GM23338 (cell line): ENCODE data around the gene B4GAT1. TPM values are rescaled to one million over a fixed set of nuclear protein-coding genes. Genes with fewer than 3 reads are reported as not detected.
A peak's percentile ranks its signal among the peaks of the same experiment; 100 is the strongest.
"Not testable (repeated sequence)": the region's sequence is repeated elsewhere in the genome, so short reads cannot be mapped to it uniquely, and the experiment has no call there.

Experiments used
- ATAC-seq: fragments of 200-7000 bp; cut with Tn5 transposase; 3 replicates; pipeline ENCODE4 v1.9.1; 2020
- DNase-seq: peaks from one replicate; pipeline ENCODE4 v3.0.0-alpha.2; 2015; ENCODE audit warnings: low spot score
- H2AFZ ChIP-seq: fragments of 200-600 bp; sonication (generic); 2 replicates; pipeline ENCODE4 v1.8.0; 2016; ENCODE audit warnings: antibody characterized with exemption, mild to moderate bottlenecking, moderate library complexity
- H3F3A ChIP-seq: fragments of 200-600 bp; sonication (generic); replicated peaks from 2 replicates; pipeline ENCODE4 v1.8.0; 2017; ENCODE audit warnings: antibody characterized with exemption, mixed run types, low read depth
- H3K27ac ChIP-seq: fragments of 200-600 bp; sonication (generic); 2 replicates; pipeline ENCODE4 v1.6.1; 2016; ENCODE audit warnings: low read depth
- H3K27me3 ChIP-seq: fragments of 200-600 bp; sonication (generic); 2 replicates; pipeline ENCODE4 v1.8.0; 2016; ENCODE audit warnings: mild to moderate bottlenecking, mixed run types, moderate library complexity; ENCODE audit not compliant: insufficient read depth
- H3K36me3 ChIP-seq: fragments of 200-600 bp; sonication (generic); 2 replicates; pipeline ENCODE4 v1.8.0; 2016; ENCODE audit warnings: mild to moderate bottlenecking; ENCODE audit not compliant: insufficient read depth
- H3K4me1 ChIP-seq: fragments of 200-600 bp; sonication (generic); 2 replicates; pipeline ENCODE4 v1.8.0; 2016; ENCODE audit warnings: mild to moderate bottlenecking, moderate library complexity; ENCODE audit not compliant: insufficient read depth
- H3K4me2 ChIP-seq: fragments of 200-600 bp; sonication (generic); 2 replicates; pipeline ENCODE4 v1.7.1; 2017; ENCODE audit warnings: mixed run types
- H3K4me3 ChIP-seq: fragments of 200-600 bp; sonication (generic); 2 replicates; pipeline ENCODE4 v1.6.1; 2016; ENCODE audit warnings: mixed run types
- H3K79me2 ChIP-seq: fragments of 200-600 bp; sonication (generic); replicated peaks from 2 replicates; pipeline ENCODE4 v1.8.0; 2017; ENCODE audit warnings: mild to moderate bottlenecking; ENCODE audit not compliant: insufficient read depth
- H3K9me2 ChIP-seq: fragments of 200-600 bp; sonication (generic); 2 replicates; pipeline ENCODE4 v1.8.0; 2017; ENCODE audit not compliant: insufficient read depth
- H4K20me1 ChIP-seq: fragments of 200-600 bp; sonication (generic); replicated peaks from 2 replicates; pipeline ENCODE4 v1.8.0; 2017; ENCODE audit warnings: mild to moderate bottlenecking; ENCODE audit not compliant: insufficient read depth
- H3K27ac Mint-ChIP-seq: 2 replicates; pipeline ENCODE4 v1.8.0; 2020; ENCODE audit warnings: inconsistent platforms, mild to moderate bottlenecking, moderate library complexity, mixed read lengths
- H3K27me3 Mint-ChIP-seq: 3 replicates; pipeline ENCODE4 v1.8.0; 2022; ENCODE audit warnings: low read depth, mild to moderate bottlenecking, moderate library complexity, mixed read lengths, inconsistent platforms; ENCODE audit not compliant: insufficient read depth, poor library complexity
- H3K36me3 Mint-ChIP-seq: 3 replicates; pipeline ENCODE4 v1.8.0; 2021; ENCODE audit warnings: low read depth, mild to moderate bottlenecking, inconsistent platforms, moderate library complexity, mixed read lengths
- H3K4me1 Mint-ChIP-seq: 3 replicates; pipeline ENCODE4 v1.8.0; 2020; ENCODE audit warnings: mild to moderate bottlenecking, inconsistent platforms, mixed read lengths
- H3K4me3 Mint-ChIP-seq: 3 replicates; pipeline ENCODE4 v1.8.0; 2021; ENCODE audit warnings: moderate library complexity, mild to moderate bottlenecking, inconsistent platforms, mixed read lengths
- H3K9me3 Mint-ChIP-seq: 3 replicates; pipeline ENCODE4 v1.8.0; 2020; ENCODE audit warnings: moderate library complexity, mild to moderate bottlenecking, inconsistent platforms, mixed read lengths
- NANOG ChIP-seq: IDR thresholded peaks from 2 replicates; pipeline ENCODE4 v1.6.1; 2016; ENCODE audit warnings: antibody characterized with exemption, borderline replicate concordance
- ZNF331 ChIP-seq: fragments of 250-450 bp; sonication (Bioruptor Pico); IDR thresholded peaks from 2 replicates; pipeline ENCODE4 v1.5.0; 2020; ENCODE audit warnings: low read depth, mild to moderate bottlenecking, moderate library complexity
- polyA plus RNA-seq: library from polyadenylated mRNA; unstranded; fragments of >200 nt; fragmentation: Nextera tagmentation; extraction: Ambion mirVana; gene quantifications from 2 replicates; pipeline ENCODE4 v1.2.1, GENCODE V29; 2016
- total RNA-seq: library from RNA; depleted of rRNA; stranded (reverse); fragments of >200 nt; shearing (Covaris generic); gene quantifications from 2 replicates; pipeline ENCODE4 v1.2.3, GENCODE V29; 2014
- TF ChIP-seq, protein P1 (sequence below), 2 experiments: fragments of 200-600 bp in 1 of 2; sonication (generic) in 1 of 2; conservative IDR thresholded peaks; 2 replicates each; pipeline versions ENCODE4 v1.5.1 to v1.6.1; 2016 to 2017; ENCODE audit warnings: antibody characterized with exemption in 2 of 2, low read depth in 2 of 2, mild to moderate bottlenecking in 2 of 2, moderate library complexity in 1 of 2
- TF ChIP-seq, protein P2 (sequence below): fragments of 250-450 bp; sonication (Bioruptor Pico); IDR thresholded peaks from 2 replicates; pipeline ENCODE4 v1.5.0; 2020; ENCODE audit warnings: mild to moderate bottlenecking, moderate library complexity
- TF ChIP-seq, protein P3 (sequence below): IDR thresholded peaks from one replicate; pipeline ENCODE4 v1.6.1; 2018; ENCODE audit warnings: antibody characterized with exemption; ENCODE audit not compliant: unreplicated experiment

B4GAT1 gene
- total and polyA plus RNA-seq, 2 experiments from 2014 or later = 23.5 to 41.9 TPM

DNA sequence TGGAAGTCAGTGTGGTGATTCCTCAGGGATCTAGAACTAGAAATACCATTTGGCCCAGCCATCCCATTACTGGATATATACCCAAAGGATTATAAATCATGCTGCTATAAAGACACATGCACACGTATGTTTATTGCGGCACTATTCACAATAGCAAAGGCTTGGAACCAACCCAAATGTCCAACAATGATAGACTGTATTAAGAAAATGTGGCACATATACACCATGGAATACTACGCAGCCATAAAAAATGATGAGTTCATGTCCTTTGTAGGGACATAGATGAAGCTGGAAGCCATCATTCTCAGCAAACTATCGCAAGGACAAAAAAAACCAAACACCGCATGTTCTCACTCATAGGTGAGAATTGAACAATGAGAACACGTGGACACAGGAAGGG lies 26.7 kb downstream of the B4GAT1 start:
- not testable (repeated sequence) for ATAC-seq, H3K27me3 ChIP-seq, DNase-seq, H3K4me3 ChIP-seq, H2AFZ ChIP-seq, H3K36me3 ChIP-seq, H3K79me2 ChIP-seq, H3K4me2 ChIP-seq, H3K27ac ChIP-seq, H3K4me3 Mint-ChIP-seq, H3F3A ChIP-seq, H3K27ac Mint-ChIP-seq, H3K9me2 ChIP-seq, H4K20me1 ChIP-seq
- H3K4me1 ChIP-seq = peaks cover 20% of the 10 kb centered on the region
- Mint-ChIP-seq H3K27me3 (peaks cover 25% of the 10 kb centered on the region), H3K9me3 (peaks cover 21% of the 10 kb centered on the region), H3K36me3 (peaks cover 20% of the 10 kb centered on the region), H3K4me1 (peaks cover 24% of the 10 kb centered on the region)

DNA sequence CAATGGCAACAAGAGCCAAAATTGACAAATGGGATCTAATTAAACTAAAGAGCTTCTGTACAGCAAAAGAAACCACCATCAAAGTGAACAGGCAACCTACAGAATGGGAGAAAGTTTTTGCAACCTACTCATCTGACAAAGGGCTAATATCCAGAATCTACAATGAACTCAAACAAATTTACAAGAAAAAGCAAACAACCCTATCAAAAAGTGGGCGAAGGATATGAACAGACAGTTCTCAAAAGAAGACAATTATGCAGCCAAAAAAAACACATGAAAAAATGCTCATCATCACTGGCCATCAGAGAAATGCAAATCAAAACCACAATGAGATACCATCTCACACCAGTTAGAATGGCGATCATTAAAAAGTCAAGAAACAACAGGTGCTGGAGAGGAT lies 27.1 kb downstream of the B4GAT1 start:
- not testable (repeated sequence) for H3K36me3 ChIP-seq, H3K79me2 ChIP-seq, H3K4me2 ChIP-seq, H3K9me2 ChIP-seq, H2AFZ ChIP-seq, DNase-seq, H3K27ac ChIP-seq, H3F3A ChIP-seq, H3K27me3 ChIP-seq, H4K20me1 ChIP-seq, H3K4me3 Mint-ChIP-seq, ATAC-seq, H3K27ac Mint-ChIP-seq, H3K4me3 ChIP-seq
- Mint-ChIP-seq H3K4me1 (peaks cover 26% of the 10 kb centered on the region), H3K9me3 (peaks cover 21% of the 10 kb centered on the region), H3K27me3 (peaks cover 26% of the 10 kb centered on the region), H3K36me3 (peaks cover 22% of the 10 kb centered on the region)
- peaks cover 20% of the 10 kb centered on the region for H3K4me1 ChIP-seq

DNA sequence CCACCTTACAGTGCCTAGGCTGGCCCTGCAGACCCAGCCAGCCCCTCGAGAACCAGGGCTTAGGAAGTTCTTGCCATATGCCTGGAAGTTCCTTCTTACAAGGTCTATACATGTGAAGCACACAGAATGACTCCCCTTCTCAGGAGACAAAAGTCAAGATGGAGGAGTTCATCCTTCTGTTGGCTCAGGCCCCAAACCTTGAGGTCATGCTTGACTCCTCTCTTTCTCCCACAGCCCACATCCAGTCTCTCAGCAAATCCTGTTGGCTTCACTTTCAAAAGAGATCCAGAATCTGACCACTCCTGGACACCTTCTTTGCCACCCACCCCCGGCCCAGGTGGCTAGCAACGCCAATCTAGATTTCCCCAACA lies 28.8 kb downstream of the B4GAT1 start:
- Histone ChIP-seq H3K27ac (0 out of 2 replicates have a peak overlapping the region, but pooled peaks have one; percentile 57), H3K79me2 (no peaks in the 10 kb centered on the region), H4K20me1 (no peaks in the 10 kb centered on the region), H3F3A (0 out of 2 replicates have a peak, but pooled peaks cover 9% of the 10 kb centered on the region), H3K4me1 (peaks cover 23% of the 10 kb centered on the region), H3K4me2 (peak overlapping the region; percentile 77), H2AFZ (peak overlapping the region; percentile 93), H3K27me3 (no peaks in the 10 kb centered on the region), H3K36me3 (no peaks in the 10 kb centered on the region), H3K9me2 (no peaks in the 10 kb centered on the region), H3K4me3 (no peak overlapping the region)
- no peak for ATAC-seq
- Mint-ChIP-seq H3K27ac (no peak overlapping the region), H3K36me3 (peaks cover 22% of the 10 kb centered on the region), H3K4me1 (peaks cover 30% of the 10 kb centered on the region), H3K9me3 (peaks cover 21% of the 10 kb centered on the region), H3K27me3 (peaks cover 32% of the 10 kb centered on the region), H3K4me3 (no peak overlapping the region; the same call in 2 of the 3 replicates)
- no peak for DNase-seq
- TF ChIP-seq ZNF331 (CRISPR knock-in tag) (no peak), NANOG (no peak)
- TF ChIP-seq, protein P1, sequence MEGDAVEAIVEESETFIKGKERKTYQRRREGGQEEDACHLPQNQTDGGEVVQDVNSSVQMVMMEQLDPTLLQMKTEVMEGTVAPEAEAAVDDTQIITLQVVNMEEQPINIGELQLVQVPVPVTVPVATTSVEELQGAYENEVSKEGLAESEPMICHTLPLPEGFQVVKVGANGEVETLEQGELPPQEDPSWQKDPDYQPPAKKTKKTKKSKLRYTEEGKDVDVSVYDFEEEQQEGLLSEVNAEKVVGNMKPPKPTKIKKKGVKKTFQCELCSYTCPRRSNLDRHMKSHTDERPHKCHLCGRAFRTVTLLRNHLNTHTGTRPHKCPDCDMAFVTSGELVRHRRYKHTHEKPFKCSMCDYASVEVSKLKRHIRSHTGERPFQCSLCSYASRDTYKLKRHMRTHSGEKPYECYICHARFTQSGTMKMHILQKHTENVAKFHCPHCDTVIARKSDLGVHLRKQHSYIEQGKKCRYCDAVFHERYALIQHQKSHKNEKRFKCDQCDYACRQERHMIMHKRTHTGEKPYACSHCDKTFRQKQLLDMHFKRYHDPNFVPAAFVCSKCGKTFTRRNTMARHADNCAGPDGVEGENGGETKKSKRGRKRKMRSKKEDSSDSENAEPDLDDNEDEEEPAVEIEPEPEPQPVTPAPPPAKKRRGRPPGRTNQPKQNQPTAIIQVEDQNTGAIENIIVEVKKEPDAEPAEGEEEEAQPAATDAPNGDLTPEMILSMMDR (conservative IDR thresholded peaks at IDR 0.05; ENCODE audit: low read depth in 2 of 2) = no peak
- TF ChIP-seq, protein P2, sequence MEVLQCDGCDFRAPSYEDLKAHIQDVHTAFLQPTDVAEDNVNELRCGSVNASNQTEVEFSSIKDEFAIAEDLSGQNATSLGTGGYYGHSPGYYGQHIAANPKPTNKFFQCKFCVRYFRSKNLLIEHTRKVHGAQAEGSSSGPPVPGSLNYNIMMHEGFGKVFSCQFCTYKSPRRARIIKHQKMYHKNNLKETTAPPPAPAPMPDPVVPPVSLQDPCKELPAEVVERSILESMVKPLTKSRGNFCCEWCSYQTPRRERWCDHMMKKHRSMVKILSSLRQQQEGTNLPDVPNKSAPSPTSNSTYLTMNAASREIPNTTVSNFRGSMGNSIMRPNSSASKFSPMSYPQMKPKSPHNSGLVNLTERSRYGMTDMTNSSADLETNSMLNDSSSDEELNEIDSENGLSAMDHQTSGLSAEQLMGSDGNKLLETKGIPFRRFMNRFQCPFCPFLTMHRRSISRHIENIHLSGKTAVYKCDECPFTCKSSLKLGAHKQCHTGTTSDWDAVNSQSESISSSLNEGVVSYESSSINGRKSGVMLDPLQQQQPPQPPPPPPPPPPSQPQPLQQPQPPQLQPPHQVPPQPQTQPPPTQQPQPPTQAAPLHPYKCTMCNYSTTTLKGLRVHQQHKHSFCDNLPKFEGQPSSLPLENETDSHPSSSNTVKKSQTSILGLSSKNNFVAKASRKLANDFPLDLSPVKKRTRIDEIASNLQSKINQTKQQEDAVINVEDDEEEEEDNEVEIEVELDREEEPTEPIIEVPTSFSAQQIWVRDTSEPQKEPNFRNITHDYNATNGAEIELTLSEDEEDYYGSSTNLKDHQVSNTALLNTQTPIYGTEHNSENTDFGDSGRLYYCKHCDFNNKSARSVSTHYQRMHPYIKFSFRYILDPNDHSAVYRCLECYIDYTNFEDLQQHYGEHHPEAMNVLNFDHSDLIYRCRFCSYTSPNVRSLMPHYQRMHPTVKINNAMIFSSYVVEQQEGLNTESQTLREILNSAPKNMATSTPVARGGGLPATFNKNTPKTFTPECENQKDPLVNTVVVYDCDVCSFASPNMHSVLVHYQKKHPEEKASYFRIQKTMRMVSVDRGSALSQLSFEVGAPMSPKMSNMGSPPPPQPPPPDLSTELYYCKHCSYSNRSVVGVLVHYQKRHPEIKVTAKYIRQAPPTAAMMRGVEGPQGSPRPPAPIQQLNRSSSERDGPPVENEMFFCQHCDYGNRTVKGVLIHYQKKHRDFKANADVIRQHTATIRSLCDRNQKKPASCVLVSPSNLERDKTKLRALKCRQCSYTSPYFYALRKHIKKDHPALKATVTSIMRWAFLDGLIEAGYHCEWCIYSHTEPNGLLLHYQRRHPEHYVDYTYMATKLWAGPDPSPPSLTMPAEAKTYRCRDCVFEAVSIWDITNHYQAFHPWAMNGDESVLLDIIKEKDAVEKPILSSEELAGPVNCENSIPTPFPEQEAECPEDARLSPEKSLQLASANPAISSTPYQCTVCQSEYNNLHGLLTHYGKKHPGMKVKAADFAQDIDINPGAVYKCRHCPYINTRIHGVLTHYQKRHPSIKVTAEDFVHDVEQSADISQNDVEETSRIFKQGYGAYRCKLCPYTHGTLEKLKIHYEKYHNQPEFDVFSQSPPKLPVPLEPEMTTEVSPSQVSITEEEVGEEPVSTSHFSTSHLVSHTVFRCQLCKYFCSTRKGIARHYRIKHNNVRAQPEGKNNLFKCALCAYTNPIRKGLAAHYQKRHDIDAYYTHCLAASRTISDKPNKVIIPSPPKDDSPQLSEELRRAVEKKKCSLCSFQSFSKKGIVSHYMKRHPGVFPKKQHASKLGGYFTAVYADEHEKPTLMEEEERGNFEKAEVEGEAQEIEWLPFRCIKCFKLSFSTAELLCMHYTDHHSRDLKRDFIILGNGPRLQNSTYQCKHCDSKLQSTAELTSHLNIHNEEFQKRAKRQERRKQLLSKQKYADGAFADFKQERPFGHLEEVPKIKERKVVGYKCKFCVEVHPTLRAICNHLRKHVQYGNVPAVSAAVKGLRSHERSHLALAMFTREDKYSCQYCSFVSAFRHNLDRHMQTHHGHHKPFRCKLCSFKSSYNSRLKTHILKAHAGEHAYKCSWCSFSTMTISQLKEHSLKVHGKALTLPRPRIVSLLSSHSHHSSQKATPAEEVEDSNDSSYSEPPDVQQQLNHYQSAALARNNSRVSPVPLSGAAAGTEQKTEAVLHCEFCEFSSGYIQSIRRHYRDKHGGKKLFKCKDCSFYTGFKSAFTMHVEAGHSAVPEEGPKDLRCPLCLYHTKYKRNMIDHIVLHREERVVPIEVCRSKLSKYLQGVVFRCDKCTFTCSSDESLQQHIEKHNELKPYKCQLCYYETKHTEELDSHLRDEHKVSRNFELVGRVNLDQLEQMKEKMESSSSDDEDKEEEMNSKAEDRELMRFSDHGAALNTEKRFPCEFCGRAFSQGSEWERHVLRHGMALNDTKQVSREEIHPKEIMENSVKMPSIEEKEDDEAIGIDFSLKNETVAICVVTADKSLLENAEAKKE (CRISPR knock-in tag) = no peak
- TF ChIP-seq, protein P3, sequence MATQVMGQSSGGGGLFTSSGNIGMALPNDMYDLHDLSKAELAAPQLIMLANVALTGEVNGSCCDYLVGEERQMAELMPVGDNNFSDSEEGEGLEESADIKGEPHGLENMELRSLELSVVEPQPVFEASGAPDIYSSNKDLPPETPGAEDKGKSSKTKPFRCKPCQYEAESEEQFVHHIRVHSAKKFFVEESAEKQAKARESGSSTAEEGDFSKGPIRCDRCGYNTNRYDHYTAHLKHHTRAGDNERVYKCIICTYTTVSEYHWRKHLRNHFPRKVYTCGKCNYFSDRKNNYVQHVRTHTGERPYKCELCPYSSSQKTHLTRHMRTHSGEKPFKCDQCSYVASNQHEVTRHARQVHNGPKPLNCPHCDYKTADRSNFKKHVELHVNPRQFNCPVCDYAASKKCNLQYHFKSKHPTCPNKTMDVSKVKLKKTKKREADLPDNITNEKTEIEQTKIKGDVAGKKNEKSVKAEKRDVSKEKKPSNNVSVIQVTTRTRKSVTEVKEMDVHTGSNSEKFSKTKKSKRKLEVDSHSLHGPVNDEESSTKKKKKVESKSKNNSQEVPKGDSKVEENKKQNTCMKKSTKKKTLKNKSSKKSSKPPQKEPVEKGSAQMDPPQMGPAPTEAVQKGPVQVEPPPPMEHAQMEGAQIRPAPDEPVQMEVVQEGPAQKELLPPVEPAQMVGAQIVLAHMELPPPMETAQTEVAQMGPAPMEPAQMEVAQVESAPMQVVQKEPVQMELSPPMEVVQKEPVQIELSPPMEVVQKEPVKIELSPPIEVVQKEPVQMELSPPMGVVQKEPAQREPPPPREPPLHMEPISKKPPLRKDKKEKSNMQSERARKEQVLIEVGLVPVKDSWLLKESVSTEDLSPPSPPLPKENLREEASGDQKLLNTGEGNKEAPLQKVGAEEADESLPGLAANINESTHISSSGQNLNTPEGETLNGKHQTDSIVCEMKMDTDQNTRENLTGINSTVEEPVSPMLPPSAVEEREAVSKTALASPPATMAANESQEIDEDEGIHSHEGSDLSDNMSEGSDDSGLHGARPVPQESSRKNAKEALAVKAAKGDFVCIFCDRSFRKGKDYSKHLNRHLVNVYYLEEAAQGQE = no peak
